Right lobe of liver (tissue), 6 donors: ENCODE measurements around the gene PTPN4. TPM values are rescaled to one million over a fixed set of nuclear protein-coding genes. Genes with fewer than 3 reads are reported as not detected.

ENCODE experiments used
- ATAC-seq, 4 donors: fragments of 200-7000 bp; cut with Tn5 transposase; one replicate each; pipeline ENCODE4 v1.9.1; 2020; ENCODE audit warnings: mild to moderate bottlenecking in 4 of 4, moderate library complexity in 4 of 4
- DNase-seq, 3 donors: peaks; one replicate each; pipeline ENCODE4 v3.0.0-alpha.2; 2020
- H3K27ac ChIP-seq, 3 donors: fragments of 200-600 bp; one replicate each; pipeline ENCODE4 v1.8.0; 2022
- H3K27me3 ChIP-seq, 2 donors: fragments of 200-600 bp; one replicate each; pipeline ENCODE4 v1.8.0; 2022
- H3K36me3 ChIP-seq, 4 donors: fragments of 200-600 bp; sonication (generic) in 1 of 4; one replicate each; pipeline versions ENCODE4 v1.5.1 to v1.8.0; 2017 to 2022; ENCODE audit warnings: control low read depth in 1 of 4
- H3K4me1 ChIP-seq, 4 donors: fragments of 200-600 bp; sonication (generic) in 1 of 4; one replicate each; pipeline versions ENCODE4 v1.5.1 to v1.8.0; 2017 to 2022; ENCODE audit warnings: control low read depth in 1 of 4
- H3K4me3 ChIP-seq, 3 donors: fragments of 200-600 bp; one replicate each; pipeline ENCODE4 v1.8.0; 2022
- H3K9me3 ChIP-seq, 4 donors: fragments of 200-600 bp; sonication (generic) in 1 of 4; one replicate each; pipeline versions ENCODE4 v1.5.1 to v1.8.0; 2017 to 2022; ENCODE audit warnings: control low read depth in 1 of 4
- POLR2A ChIP-seq: fragments of 450-650 bp; IDR thresholded peaks from one replicate; pipeline ENCODE4 v1.6.1; 2017; ENCODE audit warnings: antibody characterized with exemption, mild to moderate bottlenecking
- WGBS: methylation state at CpG from one replicate; pipeline ENCODE4 v1.1.6; 2018; ENCODE audit warnings: low coverage, low lambda C conversion rate; ENCODE audit not compliant: insufficient coverage; ENCODE audit errors: missing lambda C conversion rate; 5-methylcytosine and 5-hydroxymethylcytosine counted together
- intact Hi-C, 2 donors: fragments of 100-400 bp; cut with DNase I; formaldehyde crosslinking; loops; one replicate each; pipeline versions ENCODE4 v1.11.2 to v1.14.1; 2022
- total RNA-seq, 6 experiments: library from RNA; depleted of rRNA in 2 of 6; stranded (reverse); fragments of >200 nt in 2 of 6; fragmentation: NEBNext Ultra II Directional in 3 of 6; extraction: Animal tissue kit (Norgen Biotek cat#: 25700) in 3 of 6; gene quantifications; one replicate each; pipeline versions ENCODE4 v1.1.0 to v1.2.4, GENCODE V29; 2016 to 2023
- TF ChIP-seq, protein P1 (sequence below), 4 donors: fragments of 200-600 bp in 3 of 4; fragments of 450-650 bp in 1 of 4; IDR thresholded peaks; one replicate each; pipeline versions ENCODE4 v1.5.1 to v1.8.0; 2016 to 2022; ENCODE audit warnings: antibody characterized with exemption in 4 of 4, mild to moderate bottlenecking in 2 of 4
- donor health status: DM: no; HTN: yes; CAD: no.
- donor health status: DM: no; HTN: no; CAD: no.
- donor health status: DM: no; HTN: no; CAD: no.
- donor health status: DM: no; HTN: yes; CAD: no.
- donor health status: DM: no; HTN: yes; CAD: no.

The PTPN4 gene
- total RNA-seq, 6 experiments from 2014 or later, result 8.5 to 19.9 (median 14.8) TPM

DNA sequence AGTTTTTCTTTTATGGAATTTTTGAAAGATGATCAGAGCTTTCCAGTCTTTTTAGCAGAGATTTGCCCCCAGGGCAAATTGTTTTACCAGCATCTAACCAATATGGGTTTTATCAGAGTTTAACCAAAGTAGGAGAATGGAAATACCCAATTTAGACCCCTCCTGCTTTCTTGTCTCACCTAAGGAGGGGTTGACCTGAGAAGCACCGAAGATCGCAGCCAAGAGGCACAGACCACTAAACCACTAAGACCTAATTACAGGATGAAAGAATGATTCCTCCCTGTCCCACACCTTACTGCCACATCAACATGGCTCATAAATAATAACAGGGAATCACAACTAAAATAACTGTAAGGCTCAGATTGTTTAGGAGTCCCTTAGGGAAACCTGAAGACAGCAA lies 141.3 kb downstream of the PTPN4 start:
- Histone ChIP-seq H3K4me3 (no peak overlapping the region), H3K4me1 (no peaks in the 10 kb centered on the region), H3K27ac (no peak overlapping the region), H3K9me3 (no peaks in the 10 kb centered on the region), H3K36me3 (no peaks in the 10 kb centered on the region), H3K27me3 (no peaks in the 10 kb centered on the region)
- TF ChIP-seq, protein P1, sequence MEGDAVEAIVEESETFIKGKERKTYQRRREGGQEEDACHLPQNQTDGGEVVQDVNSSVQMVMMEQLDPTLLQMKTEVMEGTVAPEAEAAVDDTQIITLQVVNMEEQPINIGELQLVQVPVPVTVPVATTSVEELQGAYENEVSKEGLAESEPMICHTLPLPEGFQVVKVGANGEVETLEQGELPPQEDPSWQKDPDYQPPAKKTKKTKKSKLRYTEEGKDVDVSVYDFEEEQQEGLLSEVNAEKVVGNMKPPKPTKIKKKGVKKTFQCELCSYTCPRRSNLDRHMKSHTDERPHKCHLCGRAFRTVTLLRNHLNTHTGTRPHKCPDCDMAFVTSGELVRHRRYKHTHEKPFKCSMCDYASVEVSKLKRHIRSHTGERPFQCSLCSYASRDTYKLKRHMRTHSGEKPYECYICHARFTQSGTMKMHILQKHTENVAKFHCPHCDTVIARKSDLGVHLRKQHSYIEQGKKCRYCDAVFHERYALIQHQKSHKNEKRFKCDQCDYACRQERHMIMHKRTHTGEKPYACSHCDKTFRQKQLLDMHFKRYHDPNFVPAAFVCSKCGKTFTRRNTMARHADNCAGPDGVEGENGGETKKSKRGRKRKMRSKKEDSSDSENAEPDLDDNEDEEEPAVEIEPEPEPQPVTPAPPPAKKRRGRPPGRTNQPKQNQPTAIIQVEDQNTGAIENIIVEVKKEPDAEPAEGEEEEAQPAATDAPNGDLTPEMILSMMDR (IDR thresholded peaks at IDR 0.05), result no peak
- TF ChIP-seq POLR2A, result no peak
- intact Hi-C loops, result no loop called here
- WGBS, result 89% methylated on average over 2 of the region's 2 CpGs
- ATAC-seq (no peak), DNase-seq (no peak)

DNA sequence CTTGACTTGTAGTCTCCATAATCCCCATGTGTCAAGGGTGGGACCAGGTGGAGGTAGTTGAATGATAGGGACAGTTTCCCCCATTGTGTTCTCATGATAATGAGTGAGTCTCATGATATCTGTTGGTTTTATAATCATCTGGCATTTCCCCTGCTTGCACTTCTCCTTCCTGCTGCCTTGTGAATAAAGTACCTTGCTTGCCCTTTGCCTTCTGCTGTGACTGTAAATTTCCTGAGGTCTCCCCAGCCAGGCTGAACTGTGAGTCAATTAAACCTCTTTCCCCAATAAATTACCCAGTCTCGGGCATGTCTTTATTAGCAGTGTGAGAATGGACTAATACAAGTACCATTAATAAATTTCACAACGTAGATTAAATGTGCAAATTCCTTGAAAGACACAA lies 150.8 kb downstream of the PTPN4 start:
- Histone ChIP-seq H3K27ac (no peak overlapping the region), H3K27me3 (no peaks in the 10 kb centered on the region), H3K36me3 (no peaks in the 10 kb centered on the region), H3K4me1 (no peaks in the 10 kb centered on the region), H3K9me3 (no peaks in the 10 kb centered on the region), H3K4me3 (no peak overlapping the region)
- intact Hi-C loops, result no loop called here
- no peak for ATAC-seq
- TF ChIP-seq POLR2A, result no peak
- TF ChIP-seq, protein P1 (IDR thresholded peaks at IDR 0.05), result no peak
- WGBS, result 93% methylated on average over 2 of the region's 2 CpGs
- no peak for DNase-seq

DNA sequence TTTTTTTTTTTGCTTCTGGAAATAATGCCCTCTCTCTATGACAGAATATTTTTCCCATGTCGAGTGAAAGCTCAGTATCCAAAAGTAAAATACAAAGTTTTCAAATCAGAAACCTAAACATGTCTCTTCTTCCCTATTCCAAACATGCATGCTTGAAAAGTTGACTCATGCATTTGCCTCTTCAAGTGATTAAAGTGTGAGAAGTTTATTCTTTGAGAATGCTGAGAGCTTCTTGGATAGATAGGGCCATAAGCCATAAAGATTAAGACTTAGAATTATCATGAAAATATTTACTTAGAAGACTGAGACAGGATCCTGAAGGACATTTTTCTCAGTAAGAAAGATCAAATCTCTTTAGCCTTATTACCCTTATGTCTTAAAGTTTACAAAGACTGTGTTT lies 154.5 kb downstream of the PTPN4 start:
- whole genome bisulfite sequencing, result 89% methylated on average over 1 of the region's 1 CpG

DNA sequence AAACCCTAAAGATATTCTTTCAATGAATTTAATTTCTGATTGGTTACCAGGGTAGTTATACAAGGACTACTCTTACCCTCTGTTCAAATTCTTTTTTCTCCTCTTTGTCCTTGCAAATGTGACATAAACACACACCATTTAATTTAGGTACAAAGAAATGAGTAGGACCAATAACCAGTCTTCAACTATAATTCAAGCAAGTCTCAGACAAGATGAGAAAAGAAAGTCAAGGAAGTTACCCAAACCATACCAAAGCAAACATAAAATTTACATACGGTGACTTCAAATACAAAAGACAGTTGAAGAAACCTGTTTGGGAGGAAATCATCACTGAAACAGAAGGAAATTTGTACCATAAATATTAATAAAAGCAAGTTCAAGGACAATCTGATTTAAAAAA lies 162.1 kb downstream of the PTPN4 start:
- H3K4me1 ChIP-seq, result no peaks in the 10 kb centered on the region
- H3K27ac ChIP-seq, result no peak overlapping the region
- 89% methylated on average over 1 of the region's 1 CpG for WGBS
- DNase-seq, result no peak
- TF ChIP-seq POLR2A, result no peak
- TF ChIP-seq, protein P1 (IDR thresholded peaks at IDR 0.05), result no peak
- no peaks in the 10 kb centered on the region for H3K27me3 ChIP-seq
- intact Hi-C loops, result no loop called here
- no peak overlapping the region for H3K4me3 ChIP-seq
- no peaks in the 10 kb centered on the region for H3K9me3 ChIP-seq
- ATAC-seq, result no peak
- H3K36me3 ChIP-seq, result no peaks in the 10 kb centered on the region

More for the DNA sequence above, 154.5 kb downstream of the PTPN4 start:
- intact Hi-C loops, result no loop called here
- Histone ChIP-seq H3K27ac (no peak overlapping the region), H3K9me3 (no peaks in the 10 kb centered on the region), H3K4me1 (no peaks in the 10 kb centered on the region), H3K27me3 (no peaks in the 10 kb centered on the region), H3K4me3 (no peak overlapping the region), H3K36me3 (no peaks in the 10 kb centered on the region)
- no peak for DNase-seq
- no peak for ATAC-seq
- TF ChIP-seq POLR2A, result no peak
- TF ChIP-seq, protein P1 (IDR thresholded peaks at IDR 0.05), result no peak

DNA sequence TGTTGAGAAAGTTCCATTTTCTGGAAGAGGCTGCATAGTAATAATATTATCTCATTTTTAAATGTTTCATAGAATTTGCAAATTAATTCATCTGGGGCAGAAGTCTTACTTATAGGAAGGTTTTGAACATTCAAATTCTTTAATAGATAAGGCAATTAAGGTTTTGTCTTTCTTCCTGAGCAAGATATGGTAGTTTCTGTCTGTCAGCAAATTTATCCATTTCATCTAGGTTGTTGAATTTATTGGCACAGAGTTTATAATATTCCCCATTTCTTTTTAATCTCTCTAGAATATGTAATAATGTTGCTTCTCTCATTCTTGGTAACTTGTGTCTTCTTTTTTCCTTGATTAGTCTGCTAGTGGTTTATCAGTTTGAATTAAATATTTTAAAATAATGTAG lies 163.0 kb downstream of the PTPN4 start:
- Histone ChIP-seq H3K36me3 (no peaks in the 10 kb centered on the region), H3K4me3 (no peak overlapping the region), H3K4me1 (no peaks in the 10 kb centered on the region), H3K27ac (no peak overlapping the region), H3K9me3 (no peaks in the 10 kb centered on the region), H3K27me3 (no peaks in the 10 kb centered on the region)
- ATAC-seq, result no peak
- TF ChIP-seq, protein P1 (IDR thresholded peaks at IDR 0.05), result no peak
- TF ChIP-seq POLR2A, result no peak
- intact Hi-C loops, result no loop called here
- DNase-seq, result no peak
